Naive thymus-derived CD4-positive, alpha-beta T cell (primary cell): ENCODE measurements around the gene PTCH2. TPM values are rescaled to one million over a fixed set of nuclear protein-coding genes. Genes with fewer than 3 reads are reported as not detected.

Experiments
- ATAC-seq: fragments of 150-1000 bp; cut with Tn5 transposase; 2 replicates; pipeline ENCODE4 v1.10.0; 2021; ENCODE audit warnings: mild to moderate bottlenecking, moderate library complexity
- CTCF ChIA-PET: fragments of 350-600 bp; sonication (Branson Sonifier 250); formaldehyde crosslinking; loops from one replicate; lab custom pipeline; 2021; ENCODE audit warnings: antibody characterized with exemption; lab: Charles Lee
- POLR2A ChIA-PET: fragments of 350-600 bp; sonication (Branson Sonifier 250); formaldehyde crosslinking; loops from one replicate; lab custom pipeline; 2021; ENCODE audit warnings: antibody characterized with exemption, inconsistent platforms; lab: Charles Lee
- DNase-seq, 9 donors: peaks; one replicate each; pipeline versions ENCODE4 v3.0.0 to v3.0.0-alpha.2; 2020 to 2022; ENCODE audit warnings: mixed read lengths in 1 of 9
- H3K27ac ChIP-seq: one replicate; pipeline ENCODE4 v1.7.0; 2013; ENCODE audit warnings: mild to moderate bottlenecking, low read depth, low read length, moderate library complexity
- H3K27me3 ChIP-seq, 2 donors: one replicate each; pipeline ENCODE4 v1.7.0; 2013; ENCODE audit warnings: low read length in 2 of 2, mild to moderate bottlenecking in 2 of 2, moderate library complexity in 2 of 2; ENCODE audit not compliant: control insufficient read depth in 2 of 2, insufficient read depth in 2 of 2
- H3K36me3 ChIP-seq, 3 experiments: 1 replicate in 2 of 3; 2 replicates in 1 of 3; pipeline ENCODE4 v1.7.0; 2013; ENCODE audit warnings: low read length in 3 of 3, mild to moderate bottlenecking in 3 of 3, moderate library complexity in 1 of 3; ENCODE audit not compliant: insufficient read depth in 3 of 3, control insufficient read depth in 2 of 3
- H3K4me1 ChIP-seq, 2 donors: one replicate each; pipeline ENCODE4 v1.7.0; 2013; ENCODE audit warnings: low read length in 2 of 2, mild to moderate bottlenecking in 2 of 2, moderate library complexity in 1 of 2; ENCODE audit not compliant: control insufficient read depth in 2 of 2, insufficient read depth in 2 of 2
- H3K4me3 ChIP-seq: 2 replicates; pipeline ENCODE4 v1.7.0; 2013; ENCODE audit warnings: mild to moderate bottlenecking, low read length
- H3K9me3 ChIP-seq, 3 experiments: 1 replicate in 2 of 3; 2 replicates in 1 of 3; pipeline ENCODE4 v1.7.0; 2013; ENCODE audit warnings: low read length in 3 of 3; ENCODE audit not compliant: control insufficient read depth in 2 of 3
- H3K27ac Mint-ChIP-seq, 9 donors: one replicate each; pipeline ENCODE4 v1.8.0; 2020 to 2022; ENCODE audit warnings: mixed read lengths in 9 of 9, mild to moderate bottlenecking in 8 of 9, moderate library complexity in 5 of 9, inconsistent platforms in 2 of 9
- H3K27me3 Mint-ChIP-seq, 5 donors: one replicate each; pipeline ENCODE4 v1.8.0; 2021 to 2022; ENCODE audit warnings: mixed read lengths in 5 of 5, mild to moderate bottlenecking in 1 of 5
- H3K36me3 Mint-ChIP-seq, 5 donors: one replicate each; pipeline ENCODE4 v1.8.0; 2020 to 2022; ENCODE audit warnings: mixed read lengths in 5 of 5, mild to moderate bottlenecking in 3 of 5, inconsistent platforms in 1 of 5
- H3K4me1 Mint-ChIP-seq, 7 donors: one replicate each; pipeline ENCODE4 v1.8.0; 2020 to 2022; ENCODE audit warnings: mixed read lengths in 7 of 7, mild to moderate bottlenecking in 3 of 7, inconsistent platforms in 1 of 7
- H3K4me3 Mint-ChIP-seq, 10 donors: one replicate each; pipeline ENCODE4 v1.8.0; 2020 to 2022; ENCODE audit warnings: mild to moderate bottlenecking in 10 of 10, mixed read lengths in 10 of 10, moderate library complexity in 6 of 10, inconsistent platforms in 2 of 10
- H3K9me3 Mint-ChIP-seq, 11 donors: one replicate each; pipeline ENCODE4 v1.8.0; 2020 to 2022; ENCODE audit warnings: mixed read lengths in 11 of 11, mild to moderate bottlenecking in 4 of 11, inconsistent platforms in 1 of 11, moderate library complexity in 1 of 11
- intact Hi-C, 2 donors: fragments of 100-400 bp; cut with micrococcal nuclease; formaldehyde crosslinking; loops; one replicate each; pipeline ENCODE4 v1.15.1; 2023
- polyA plus RNA-seq, 2 donors: library from polyadenylated mRNA; unstranded; fragments of 300-500 nt; fragmentation: Illumina TruSeq; gene quantifications; one replicate each; pipeline ENCODE4 v1.2.3, GENCODE V29; 2021
- total RNA-seq, 6 experiments: library from RNA in 5 of 6; stranded (reverse) in 5 of 6; gene quantifications; 1 replicate in 5 of 6; 2 replicates in 1 of 6; pipeline ENCODE4 v1.2.3 and lab custom pipeline; 2021 to 2026

Gene PTCH2, protein sequence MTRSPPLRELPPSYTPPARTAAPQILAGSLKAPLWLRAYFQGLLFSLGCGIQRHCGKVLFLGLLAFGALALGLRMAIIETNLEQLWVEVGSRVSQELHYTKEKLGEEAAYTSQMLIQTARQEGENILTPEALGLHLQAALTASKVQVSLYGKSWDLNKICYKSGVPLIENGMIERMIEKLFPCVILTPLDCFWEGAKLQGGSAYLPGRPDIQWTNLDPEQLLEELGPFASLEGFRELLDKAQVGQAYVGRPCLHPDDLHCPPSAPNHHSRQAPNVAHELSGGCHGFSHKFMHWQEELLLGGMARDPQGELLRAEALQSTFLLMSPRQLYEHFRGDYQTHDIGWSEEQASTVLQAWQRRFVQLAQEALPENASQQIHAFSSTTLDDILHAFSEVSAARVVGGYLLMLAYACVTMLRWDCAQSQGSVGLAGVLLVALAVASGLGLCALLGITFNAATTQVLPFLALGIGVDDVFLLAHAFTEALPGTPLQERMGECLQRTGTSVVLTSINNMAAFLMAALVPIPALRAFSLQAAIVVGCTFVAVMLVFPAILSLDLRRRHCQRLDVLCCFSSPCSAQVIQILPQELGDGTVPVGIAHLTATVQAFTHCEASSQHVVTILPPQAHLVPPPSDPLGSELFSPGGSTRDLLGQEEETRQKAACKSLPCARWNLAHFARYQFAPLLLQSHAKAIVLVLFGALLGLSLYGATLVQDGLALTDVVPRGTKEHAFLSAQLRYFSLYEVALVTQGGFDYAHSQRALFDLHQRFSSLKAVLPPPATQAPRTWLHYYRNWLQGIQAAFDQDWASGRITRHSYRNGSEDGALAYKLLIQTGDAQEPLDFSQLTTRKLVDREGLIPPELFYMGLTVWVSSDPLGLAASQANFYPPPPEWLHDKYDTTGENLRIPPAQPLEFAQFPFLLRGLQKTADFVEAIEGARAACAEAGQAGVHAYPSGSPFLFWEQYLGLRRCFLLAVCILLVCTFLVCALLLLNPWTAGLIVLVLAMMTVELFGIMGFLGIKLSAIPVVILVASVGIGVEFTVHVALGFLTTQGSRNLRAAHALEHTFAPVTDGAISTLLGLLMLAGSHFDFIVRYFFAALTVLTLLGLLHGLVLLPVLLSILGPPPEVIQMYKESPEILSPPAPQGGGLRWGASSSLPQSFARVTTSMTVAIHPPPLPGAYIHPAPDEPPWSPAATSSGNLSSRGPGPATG
- total RNA-seq (1 to 10 TPM; 1.3 to 2.8 (median 1.4) TPM), polyA plus RNA-seq (under 1 TPM in 1 of 2 donors, not detected in 1; 0.06 TPM), total RNA-seq (lab: John Stamatoyannopoulos, UW) (2.8 reads per million, percentile 15 among the genes with 10 or more reads in this experiment)

DNA sequence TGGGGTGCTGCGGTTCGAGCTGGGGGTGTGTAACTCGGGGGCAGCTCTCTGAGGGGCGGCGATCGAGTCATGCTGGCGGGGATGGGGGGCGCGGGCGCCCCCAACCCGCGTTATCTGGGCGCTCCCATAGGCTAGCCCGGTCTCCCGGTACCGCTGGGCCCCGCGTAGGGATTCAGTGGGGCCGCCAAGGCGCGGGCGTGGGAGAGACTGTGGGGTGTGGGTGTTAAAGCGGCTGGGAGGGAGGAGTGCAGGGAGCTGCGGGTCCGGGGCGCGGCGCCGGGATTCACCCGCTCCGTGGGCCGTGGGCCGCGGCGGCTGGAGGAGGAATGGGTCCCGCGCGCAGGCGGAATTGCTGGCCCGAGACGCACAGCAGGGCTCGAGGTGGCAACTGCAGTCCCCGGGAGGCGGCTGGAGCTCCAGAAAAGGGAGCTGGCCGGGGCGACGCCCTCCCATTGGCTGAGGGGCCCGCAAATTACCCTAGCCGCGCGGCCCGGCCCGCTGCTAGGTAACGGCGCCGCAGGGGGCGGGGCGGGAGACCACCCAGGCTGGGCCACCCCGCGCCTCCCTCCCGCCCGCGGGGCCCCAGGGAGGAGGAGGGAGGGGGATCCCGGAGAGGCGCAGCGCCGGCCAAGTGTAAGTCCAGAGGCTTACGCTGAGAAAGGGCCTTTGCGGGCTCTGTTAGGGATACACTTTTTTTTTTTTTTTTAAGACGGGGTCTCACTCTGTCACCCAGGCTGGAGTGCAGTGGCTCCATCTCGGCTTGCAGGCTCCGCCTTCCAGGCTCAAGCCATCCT lies at the start of gene PTCH2:
TSS of gene PTCH2 (minus strand) at position 392 of the 794 bp plus-strand sequence. CDS start at position 71, 321 bp downstream.
- H3K4me3 Mint-ChIP-seq, result peak within 1 kb of the TSS; percentile 27 to 79 (median 64)

DNA sequence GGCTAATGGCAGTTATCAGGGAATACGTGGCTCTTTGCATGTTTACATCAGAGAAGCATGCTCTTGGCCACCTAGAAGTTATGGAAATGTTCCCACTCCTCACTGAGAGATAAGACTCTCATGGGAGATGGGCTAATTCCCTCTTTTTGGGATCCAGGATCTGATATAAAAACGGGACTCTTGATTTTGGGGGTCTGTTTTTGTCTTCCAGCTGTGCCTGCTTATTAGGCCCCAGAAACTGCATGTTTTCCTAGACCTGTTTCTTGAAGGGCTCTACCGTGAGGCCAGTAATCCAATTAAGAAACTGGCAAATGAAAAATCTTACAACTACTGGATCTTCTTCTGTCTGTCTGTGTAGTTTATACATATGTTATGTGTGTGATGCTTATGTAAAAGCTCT lies 47.0 kb upstream of the PTCH2 start:
- POLR2A ChIA-PET, result no interaction called here
- intact Hi-C loops, result no loop called here
- CTCF ChIA-PET, result interaction anchor here (0.5 kb wide), 1 partner anchor 39 kb away, joined by 3 read pairs; no protein-coding TSS in a partner anchor
- peaks cover 0 to 3% (median 0%) of the 10 kb centered on the region in 7 donors for H3K4me1 Mint-ChIP-seq
- H3K27me3 Mint-ChIP-seq, result no peaks in the 10 kb centered on the region
- Histone ChIP-seq H3K4me1 (no peaks in the 10 kb centered on the region), H3K27ac (no peak overlapping the region), H3K4me3 (no peak overlapping the region), H3K36me3 (peaks cover 0 to 41% (median 0%) of the 10 kb centered on the region in 3 experiments), H3K9me3 (peaks cover 0 to 23% (median 0%) of the 10 kb centered on the region in 3 experiments), H3K27me3 (no peaks in the 10 kb centered on the region)
- no peak for ATAC-seq
- H3K4me3 Mint-ChIP-seq, result no peak overlapping the region
- H3K9me3 Mint-ChIP-seq, result peaks cover 4 to 56% (median 22%) of the 10 kb centered on the region in 11 donors
- no peak for DNase-seq
- no peak overlapping the region for H3K27ac Mint-ChIP-seq
- peaks cover 22 to 79% (median 74%) of the 10 kb centered on the region in 5 donors for H3K36me3 Mint-ChIP-seq

More for the DNA sequence above, at the start of gene PTCH2:
- POLR2A ChIA-PET, result interaction anchor here (1.1 kb wide), 1 partner anchor 22 kb away, joined by 3 read pairs; no protein-coding TSS in a partner anchor
- Mint-ChIP-seq H3K36me3 (peaks cover 0 to 17% (median 3%) of the 10 kb centered on the region in 5 donors), H3K27ac (peak within 1 kb of the TSS in 2 of 9 donors; percentile 5 to 48), H3K4me1 (peaks cover 0 to 14% (median 7%) of the 10 kb centered on the region in 7 donors), H3K9me3 (peaks cover 0 to 2% (median 0%) of the 10 kb centered on the region in 11 donors), H3K27me3 (peaks cover 16 to 34% (median 23%) of the 10 kb centered on the region in 5 donors)
- CTCF ChIA-PET, result interaction anchor here (1.0 kb wide), 1 partner anchor 44 kb away, joined by 5 read pairs; no protein-coding TSS in a partner anchor
- DNase-seq, result peak in 2 of 9 donors; percentile 12 to 14
- ATAC-seq, result peak; percentile 68
- intact Hi-C loops, result no loop called here
- no peaks in the 10 kb centered on the region for H3K9me3 ChIP-seq
- no peak within 1 kb of the TSS for H3K27ac ChIP-seq
- peaks cover 0 to 4% of the 10 kb centered on the region in 2 donors for H3K4me1 ChIP-seq
- H3K4me3 ChIP-seq, result peak within 1 kb of the TSS; percentile 13
- H3K27me3 ChIP-seq, result no peaks in the 10 kb centered on the region
- no peaks in the 10 kb centered on the region for H3K36me3 ChIP-seq

DNA sequence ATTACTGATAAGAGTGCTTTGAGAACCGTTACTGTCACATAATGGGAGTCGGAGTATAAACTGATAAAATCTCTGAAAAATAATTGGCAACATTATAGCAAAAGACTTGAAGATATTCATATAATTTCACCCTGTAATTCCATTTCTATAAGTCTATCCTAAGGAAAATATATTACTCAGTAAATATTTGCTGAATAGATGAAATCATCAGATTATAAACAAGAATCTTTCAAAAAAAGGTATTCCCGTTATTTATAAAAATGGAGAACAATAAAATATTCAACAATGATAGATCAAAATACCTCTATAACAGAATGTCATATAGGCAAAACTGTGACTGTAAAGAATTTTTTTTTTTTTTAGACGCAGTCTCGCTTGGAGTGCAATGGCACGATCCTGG lies 42.4 kb upstream of the PTCH2 start:
- Histone ChIP-seq H3K4me3 (no peak overlapping the region), H3K27me3 (no peaks in the 10 kb centered on the region), H3K27ac (no peak overlapping the region), H3K9me3 (peaks cover 0 to 19% (median 0%) of the 10 kb centered on the region in 3 experiments), H3K36me3 (peaks cover 0 to 60% (median 0%) of the 10 kb centered on the region in 3 experiments), H3K4me1 (no peaks in the 10 kb centered on the region)
- H3K27ac Mint-ChIP-seq, result no peak overlapping the region
- CTCF ChIA-PET, result no interaction called here
- no peaks in the 10 kb centered on the region for H3K4me1 Mint-ChIP-seq
- POLR2A ChIA-PET, result no interaction called here
- intact Hi-C loops, result no loop called here
- ATAC-seq (no peak), DNase-seq (no peak)
- peaks cover 9 to 70% (median 66%) of the 10 kb centered on the region in 5 donors for H3K36me3 Mint-ChIP-seq
- H3K27me3 Mint-ChIP-seq, result no peaks in the 10 kb centered on the region
- no peak overlapping the region for H3K4me3 Mint-ChIP-seq
- peaks cover 0 to 44% (median 15%) of the 10 kb centered on the region in 11 donors for H3K9me3 Mint-ChIP-seq

DNA sequence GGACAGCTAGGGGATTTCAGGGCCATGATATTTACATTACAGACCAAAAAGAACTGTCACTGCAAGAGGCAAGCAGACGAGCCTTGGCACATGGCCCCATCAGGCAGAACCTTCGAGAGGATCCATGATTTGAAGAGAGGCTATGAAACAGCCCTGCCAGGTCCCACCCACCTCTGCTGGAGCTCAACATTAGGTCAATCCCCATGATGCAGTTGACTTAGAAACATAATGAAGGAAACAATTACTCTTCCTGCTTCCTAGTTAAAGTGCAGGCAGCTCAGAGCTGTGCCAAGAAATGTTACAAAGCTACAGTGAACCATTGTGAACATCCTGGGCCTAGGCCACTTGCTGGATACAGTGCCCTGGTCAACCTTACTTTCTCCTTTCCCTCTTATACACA lies 41.7 kb upstream of the PTCH2 start:
- H3K4me1 Mint-ChIP-seq, result no peaks in the 10 kb centered on the region
- Histone ChIP-seq H3K27me3 (no peaks in the 10 kb centered on the region), H3K36me3 (peaks cover 0 to 62% (median 0%) of the 10 kb centered on the region in 3 experiments), H3K4me1 (no peaks in the 10 kb centered on the region), H3K27ac (no peak overlapping the region), H3K4me3 (no peak overlapping the region), H3K9me3 (peaks cover 0 to 19% (median 0%) of the 10 kb centered on the region in 3 experiments)
- peaks cover 9 to 70% (median 59%) of the 10 kb centered on the region in 5 donors for H3K36me3 Mint-ChIP-seq
- no peak overlapping the region for H3K27ac Mint-ChIP-seq
- no peak for DNase-seq
- ChIA-PET POLR2A (interaction anchor here (1.1 kb wide), 1 partner anchor 23 kb away, joined by 3 read pairs; no protein-coding TSS in a partner anchor), CTCF (no interaction called here)
- H3K4me3 Mint-ChIP-seq, result no peak overlapping the region
- H3K27me3 Mint-ChIP-seq, result no peaks in the 10 kb centered on the region
- no peak for ATAC-seq
- H3K9me3 Mint-ChIP-seq, result peaks cover 0 to 38% (median 13%) of the 10 kb centered on the region in 11 donors
- intact Hi-C loops, result no loop called here

DNA sequence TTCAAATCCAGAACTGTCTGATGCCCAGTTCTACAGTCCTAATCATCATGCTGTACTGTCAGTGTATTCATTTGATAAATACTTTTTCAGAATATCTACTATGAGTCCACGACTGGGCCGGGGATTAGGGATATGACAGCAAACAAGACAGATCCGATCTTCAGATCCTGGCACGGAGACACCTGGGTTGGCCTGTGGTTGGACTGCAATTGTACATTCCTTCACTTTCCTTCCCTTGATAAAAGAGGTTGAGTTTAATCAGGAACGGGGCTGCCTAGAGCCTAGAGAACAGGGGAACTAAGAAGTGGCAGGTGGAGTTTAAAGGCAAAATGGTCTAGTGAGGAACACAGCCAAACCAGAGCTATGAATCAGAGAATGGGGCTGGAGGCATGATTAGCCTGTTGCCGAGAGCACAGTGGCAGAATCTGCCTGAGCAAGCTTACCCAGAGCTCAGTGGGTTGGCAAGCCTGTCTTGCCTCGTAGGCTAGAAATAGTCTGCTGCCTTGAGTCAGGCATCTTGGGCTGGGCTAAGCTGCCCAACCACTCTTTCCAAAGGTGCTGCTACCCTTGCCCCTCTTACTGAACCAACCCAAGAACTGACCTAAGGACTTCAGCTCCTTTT lies 38.1 kb upstream of the PTCH2 start:
- H3K4me3 ChIP-seq, result no peak overlapping the region
- H3K36me3 Mint-ChIP-seq, result peaks cover 8 to 56% (median 32%) of the 10 kb centered on the region in 5 donors
- H3K36me3 ChIP-seq, result peaks cover 0 to 54% (median 0%) of the 10 kb centered on the region in 3 experiments
- no peak overlapping the region for H3K27ac ChIP-seq
- no peak for ATAC-seq
- no peaks in the 10 kb centered on the region for H3K4me1 ChIP-seq
- ChIA-PET POLR2A (interaction anchor here (0.6 kb wide), 1 partner anchor 209 kb away, joined by 5 read pairs; no protein-coding TSS in a partner anchor), CTCF (interaction anchor here (0.7 kb wide), 1 partner anchor 379 kb away, joined by 3 read pairs; no protein-coding TSS in a partner anchor)
- peak overlapping the region in 1 of 9 donors; percentile 47 for H3K27ac Mint-ChIP-seq
- no peak for DNase-seq
- no peak overlapping the region for H3K4me3 Mint-ChIP-seq
- H3K4me1 Mint-ChIP-seq, result no peaks in the 10 kb centered on the region
- intact Hi-C loops, result no loop called here
- H3K9me3 Mint-ChIP-seq, result peaks cover 0 to 9% (median 2%) of the 10 kb centered on the region in 11 donors
- H3K9me3 ChIP-seq, result no peaks in the 10 kb centered on the region
- H3K27me3 ChIP-seq, result no peaks in the 10 kb centered on the region
- no peaks in the 10 kb centered on the region for H3K27me3 Mint-ChIP-seq
